ENCODE measurements around the gene DMAP1.
A peak's percentile ranks its signal among the peaks of the same experiment; 100 is the strongest.

DMAP1 gene

GRCh38 chr1:44256762-44257554, 43.7 kb downstream of the DMAP1 start:
- DNase-seq = no peak

- no peak for DNase-seq
Measured at GRCh38 chr1:44259090-44259489, 45.8 kb downstream of the DMAP1 start.

GRCh38 chr1:44260792-44261170, 47.5 kb downstream of the DMAP1 start:
- peak; percentile 97 for DNase-seq

- DNase-seq = peak; percentile 97
Measured at GRCh38 chr1:44261171-44261817, 48.0 kb downstream of the DMAP1 start.

- no peak for DNase-seq
Measured at GRCh38 chr1:44261962-44262361, 48.7 kb downstream of the DMAP1 start.

- no peak for DNase-seq
Measured at GRCh38 chr1:44262414-44262813, 49.1 kb downstream of the DMAP1 start.

GRCh38 chr1:44262816-44263567, 49.7 kb downstream of the DMAP1 start:
- DNase-seq = no peak

GRCh38 chr1:44263568-44264450, 50.5 kb downstream of the DMAP1 start:
- no peak for DNase-seq

- DNase-seq = no peak
Measured at GRCh38 chr1:44264451-44264771, 51.1 kb downstream of the DMAP1 start.

- DNase-seq = no peak
Measured at GRCh38 chr1:44265656-44266358, 52.5 kb downstream of the DMAP1 start.

- no peak for DNase-seq
Measured at GRCh38 chr1:44266400-44267344, 53.4 kb downstream of the DMAP1 start.

- DNase-seq = peak; percentile 38
Measured at GRCh38 chr1:44267438-44267837, 54.2 kb downstream of the DMAP1 start.

- no peak for DNase-seq
Measured at GRCh38 chr1:44268054-44268453, 54.8 kb downstream of the DMAP1 start.
